Spleen (tissue), 7 donors: ENCODE results near the gene TLX2.

Experiments used
- POLR2A ChIP-seq, 3 donors: fragments of 450-650 bp; IDR thresholded peaks; one replicate each; pipeline ENCODE4 v1.5.1; 2017; ENCODE audit warnings: antibody characterized with exemption in 3 of 3, mild to moderate bottlenecking in 1 of 3
- TF ChIP-seq, protein P1 (sequence below), 11 experiments: fragments of 200-600 bp in 7 of 11; fragments of 450-650 bp in 4 of 11; sonication (generic) in 4 of 11; IDR thresholded peaks in 8 of 11; conservative IDR thresholded peaks in 3 of 11; 1 replicate in 7 of 11; 2 replicates in 4 of 11; pipeline versions ENCODE4 v1.4.0 to v1.8.0; 2016 to 2021; ENCODE audit warnings: antibody characterized with exemption in 11 of 11, inconsistent platforms in 4 of 11, mild to moderate bottlenecking in 1 of 11
- donor health status: DM: no; HTN: no; CAD: no; lungs with moderate emphysema.
- donor health status: DM: no; HTN: no; CAD: no.
- donor health status: DM: no; HTN: no; CAD: no.

DNA sequence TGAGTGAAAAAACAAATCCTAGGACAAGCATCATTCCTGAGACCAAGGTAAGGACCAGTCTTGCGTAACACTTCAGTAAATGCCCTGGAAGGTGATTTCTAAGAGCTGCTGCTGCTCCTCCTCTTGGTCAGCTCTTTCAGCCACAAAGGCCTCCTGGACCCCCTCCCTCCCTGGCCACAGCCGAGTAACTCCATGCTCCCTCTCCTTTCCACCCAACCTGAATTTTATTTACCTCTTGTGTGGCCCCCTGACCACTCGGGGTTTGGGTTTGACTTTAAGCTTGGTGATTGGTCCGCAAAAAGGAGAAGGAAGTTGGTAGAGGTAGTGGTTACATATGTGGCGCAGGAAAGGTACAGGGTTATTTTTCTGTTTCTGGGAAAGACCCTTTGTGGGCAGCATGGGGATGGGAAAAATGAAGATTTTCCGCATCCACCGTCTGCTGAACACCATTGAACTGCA is 24.7 kb downstream of the TLX2 start:
- TF ChIP-seq, protein P1, sequence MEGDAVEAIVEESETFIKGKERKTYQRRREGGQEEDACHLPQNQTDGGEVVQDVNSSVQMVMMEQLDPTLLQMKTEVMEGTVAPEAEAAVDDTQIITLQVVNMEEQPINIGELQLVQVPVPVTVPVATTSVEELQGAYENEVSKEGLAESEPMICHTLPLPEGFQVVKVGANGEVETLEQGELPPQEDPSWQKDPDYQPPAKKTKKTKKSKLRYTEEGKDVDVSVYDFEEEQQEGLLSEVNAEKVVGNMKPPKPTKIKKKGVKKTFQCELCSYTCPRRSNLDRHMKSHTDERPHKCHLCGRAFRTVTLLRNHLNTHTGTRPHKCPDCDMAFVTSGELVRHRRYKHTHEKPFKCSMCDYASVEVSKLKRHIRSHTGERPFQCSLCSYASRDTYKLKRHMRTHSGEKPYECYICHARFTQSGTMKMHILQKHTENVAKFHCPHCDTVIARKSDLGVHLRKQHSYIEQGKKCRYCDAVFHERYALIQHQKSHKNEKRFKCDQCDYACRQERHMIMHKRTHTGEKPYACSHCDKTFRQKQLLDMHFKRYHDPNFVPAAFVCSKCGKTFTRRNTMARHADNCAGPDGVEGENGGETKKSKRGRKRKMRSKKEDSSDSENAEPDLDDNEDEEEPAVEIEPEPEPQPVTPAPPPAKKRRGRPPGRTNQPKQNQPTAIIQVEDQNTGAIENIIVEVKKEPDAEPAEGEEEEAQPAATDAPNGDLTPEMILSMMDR (IDR thresholded peaks at IDR 0.05 in 8 of 11, conservative IDR thresholded peaks at IDR 0.05 in 3 of 11) = no peak
- no peak for TF ChIP-seq POLR2A (IDR thresholded peaks at IDR 0.05)
